Panc1 (cell line): ENCODE measurements around the gene LSM14A.

ENCODE experiments used
- CTCF ChIP-seq: fragments of 450-650 bp; IDR thresholded peaks from 2 replicates; pipeline ENCODE4 v1.5.1; 2017; ENCODE audit warnings: mild to moderate bottlenecking
- POLR2AphosphoS5 ChIP-seq: IDR thresholded peaks from 2 replicates; pipeline ENCODE4 v1.6.1; 2012; ENCODE audit warnings: mild to moderate bottlenecking, low read depth, low read length, moderate library complexity
- REST ChIP-seq, 2 experiments: IDR thresholded peaks; 2 replicates each; pipeline ENCODE4 v1.6.1; 2011 to 2012; ENCODE audit warnings: low read depth in 2 of 2, control low read depth in 1 of 2, low read length in 1 of 2, mild to moderate bottlenecking in 1 of 2, moderate library complexity in 1 of 2; ENCODE audit not compliant: insufficient read depth in 1 of 2
- TCF7L2 ChIP-seq: IDR thresholded peaks from 2 replicates; pipeline ENCODE4 v1.6.1; 2011; ENCODE audit warnings: mild to moderate bottlenecking, low read depth, low read length, inconsistent platforms

GRCh38 chr19:34155686-34156085 lies 16.6 kb upstream of the LSM14A start:
- no peak for TF ChIP-seq CTCF
- TF ChIP-seq TCF7L2: no peak
- no peak for TF ChIP-seq REST (IDR thresholded peaks at IDR 0.05; ENCODE audit: insufficient read depth in 1 of 2, low read depth in 2 of 2, low read length in 1 of 2)
- no peak for TF ChIP-seq POLR2AphosphoS5
